Bronchial epithelial cell (primary cell): Measurements from ENCODE around the gene PRKAR2A. TPM values are rescaled to one million over a fixed set of nuclear protein-coding genes. Genes with fewer than 3 reads are reported as not detected.
"Not testable (repeated sequence)": the region's sequence is repeated elsewhere in the genome, so short reads cannot be mapped to it uniquely, and the experiment has no call there.

ENCODE experiments used
- DNase-seq: peaks from one replicate; pipeline ENCODE4 v3.0.0-alpha.2; 2010; ENCODE audit warnings: low read depth
- FAIRE-seq: peaks from 2 replicates; lab custom pipeline; 2011; peaks lifted over from hg19 to GRCh38; lab: Jason Lieb, UNC
- H3K27me3 ChIP-seq: 2 replicates; pipeline ENCODE4 v1.5.1; 2011; ENCODE audit warnings: low read length; ENCODE audit not compliant: control insufficient read depth, insufficient read depth
- H3K36me3 ChIP-seq: 2 replicates; pipeline ENCODE4 v1.5.1; 2011; ENCODE audit warnings: low read length; ENCODE audit not compliant: control insufficient read depth, insufficient read depth
- H3K4me3 ChIP-seq: 2 replicates; pipeline ENCODE4 v1.5.1; 2011; ENCODE audit warnings: mild to moderate bottlenecking, low read depth, low read length, control low read depth
- CTCF ChIP-seq: IDR thresholded peaks from 2 replicates; pipeline ENCODE4 v1.5.1; 2011; ENCODE audit warnings: mild to moderate bottlenecking, moderate library complexity, low read length, control low read depth, inconsistent platforms; ENCODE audit not compliant: insufficient read depth, severe bottlenecking
- total RNA-seq: library from RNA; depleted of rRNA; stranded (reverse); fragments of >200 nt; gene quantifications from 2 replicates; pipeline ENCODE4 v1.2.1, GENCODE V29; 2014

PRKAR2A gene
- total RNA-seq, 1 donor from 2014 or later, result 28.7 TPM

GRCh38 chr3:48835650-48836366 is 11.9 kb downstream of the PRKAR2A start:
- FAIRE-seq (no peak), DNase-seq (no peak)
- H3K27me3 ChIP-seq, result no peaks in the 10 kb centered on the region
- no peaks in the 10 kb centered on the region for H3K36me3 ChIP-seq
- no peak overlapping the region for H3K4me3 ChIP-seq
- TF ChIP-seq CTCF, result no peak

- DNase-seq (no peak), FAIRE-seq (no peak)
- no peaks in the 10 kb centered on the region for H3K36me3 ChIP-seq
- no peak for TF ChIP-seq CTCF
- H3K4me3 ChIP-seq, result no peak overlapping the region
- H3K27me3 ChIP-seq, result no peaks in the 10 kb centered on the region
Observed at GRCh38 chr3:48832684-48833083, 15.0 kb downstream of the PRKAR2A start.

DNA sequence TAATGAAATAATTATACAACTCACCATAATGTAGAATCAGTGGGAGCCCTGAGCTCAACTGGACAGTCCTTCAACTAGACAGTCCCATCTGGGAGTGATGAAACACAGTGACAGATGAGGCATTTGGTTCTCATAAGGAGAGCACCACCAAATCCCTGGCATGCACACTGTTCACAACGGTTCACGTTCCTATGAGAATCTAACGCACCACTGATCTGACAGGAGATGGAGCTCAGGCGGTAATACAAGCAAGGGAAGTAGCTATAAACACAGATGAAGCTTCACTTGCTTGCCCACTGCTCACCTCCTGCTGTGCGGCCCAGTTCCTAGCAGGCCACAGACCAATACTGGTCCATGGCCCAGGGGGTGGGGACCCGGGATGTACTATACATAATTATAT is 17.0 kb downstream of the PRKAR2A start:
- no peaks in the 10 kb centered on the region for H3K27me3 ChIP-seq
- DNase-seq (no peak), FAIRE-seq (no peak)
- H3K4me3 ChIP-seq, result no peak overlapping the region
- no peak for TF ChIP-seq CTCF
- H3K36me3 ChIP-seq, result no peaks in the 10 kb centered on the region

DNA sequence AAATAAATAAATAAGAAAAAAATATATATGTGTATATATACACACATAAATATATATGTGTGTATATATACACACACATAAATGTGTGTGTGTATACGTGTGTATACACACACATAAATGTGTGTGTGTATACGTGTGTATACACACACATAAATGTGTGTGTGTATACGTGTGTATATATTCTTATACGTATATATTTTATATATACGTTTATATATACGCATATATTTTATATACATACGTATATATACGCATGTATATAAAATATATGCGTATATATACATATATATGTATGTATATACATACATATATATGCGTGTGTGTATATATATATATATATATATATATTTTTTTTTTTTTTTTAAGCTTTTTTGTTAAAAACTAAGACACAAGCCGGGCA is 18.1 kb downstream of the PRKAR2A start:
- not testable (repeated sequence) for FAIRE-seq, H3K4me3 ChIP-seq

GRCh38 chr3:48827874-48828273 is 19.8 kb downstream of the PRKAR2A start:
- not testable (repeated sequence) for DNase-seq, FAIRE-seq, H3K27me3 ChIP-seq, H3K36me3 ChIP-seq, H3K4me3 ChIP-seq

More for the DNA sequence above, 18.1 kb downstream of the PRKAR2A start:
- H3K27me3 ChIP-seq, DNase-seq, H3K36me3 ChIP-seq: not testable (repeated sequence)

GRCh38 chr3:48826451-48826850 is 21.2 kb downstream of the PRKAR2A start:
- peak; percentile 25 for DNase-seq
- no peaks in the 10 kb centered on the region for H3K36me3 ChIP-seq
- no peak for TF ChIP-seq CTCF
- H3K27me3 ChIP-seq, result no peaks in the 10 kb centered on the region
- no peak overlapping the region for H3K4me3 ChIP-seq
- no peak for FAIRE-seq
